HG03520 (cell line): ENCODE results near the gene CCDC85B.
A peak's percentile ranks its signal among the peaks of the same experiment; 100 is the strongest.
"Not testable (repeated sequence)": the region's sequence is repeated elsewhere in the genome, so short reads cannot be mapped to it uniquely, and the experiment has no call there.

Source experiments
- ATAC-seq: cut with Tn5 transposase; IDR thresholded peaks from one replicate; pipeline ENCODE4 v1.9.1; 2021; ENCODE audit warnings: mild to moderate bottlenecking, moderate library complexity; ENCODE audit not compliant: unreplicated experiment

CCDC85B gene

DNA sequence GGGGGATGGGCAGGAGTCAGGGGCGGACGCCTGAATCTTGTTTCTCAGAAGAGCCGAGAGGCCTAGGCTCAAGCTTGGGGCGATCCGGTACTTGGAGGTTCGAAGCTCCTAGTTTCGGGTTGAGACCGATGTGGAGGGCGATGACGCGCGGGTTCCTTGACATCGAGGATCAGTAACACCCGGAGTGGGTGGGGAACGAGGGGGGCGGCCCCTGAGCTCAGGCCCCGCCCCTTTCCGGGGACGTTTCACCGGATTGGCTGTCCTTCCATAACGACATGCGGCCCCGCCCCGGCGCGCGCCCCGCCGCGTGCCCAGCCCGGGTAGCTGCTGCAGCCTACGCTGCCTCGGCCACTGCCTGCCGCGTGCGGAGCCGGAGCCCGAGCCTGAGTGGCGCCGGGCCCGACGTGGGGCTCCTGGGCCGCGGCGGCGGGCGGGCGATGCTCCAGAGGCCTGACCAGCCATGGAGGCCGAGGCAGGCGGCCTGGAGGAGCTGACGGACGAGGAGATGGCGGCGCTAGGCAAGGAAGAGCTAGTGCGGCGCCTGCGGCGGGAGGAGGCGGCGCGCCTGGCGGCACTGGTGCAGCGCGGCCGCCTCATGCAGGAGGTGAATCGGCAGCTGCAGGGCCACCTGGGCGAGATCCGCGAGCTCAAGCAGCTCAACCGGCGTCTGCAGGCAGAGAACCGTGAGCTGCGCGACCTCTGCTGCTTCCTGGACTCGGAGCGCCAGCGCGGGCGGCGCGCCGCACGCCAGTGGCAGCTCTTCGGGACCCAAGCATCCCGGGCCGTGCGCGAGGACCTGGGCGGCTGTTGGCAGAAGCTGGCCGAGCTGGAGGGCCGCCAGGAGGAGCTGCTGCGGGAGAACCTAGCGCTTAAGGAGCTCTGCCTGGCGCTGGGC, at the start of gene CCDC85B:
Gene CCDC85B (plus strand): TSS at position 350 of the 895 bp plus-strand sequence. CDS start 111 bp downstream, at position 461.
- peak; percentile 38 for ATAC-seq

DNA sequence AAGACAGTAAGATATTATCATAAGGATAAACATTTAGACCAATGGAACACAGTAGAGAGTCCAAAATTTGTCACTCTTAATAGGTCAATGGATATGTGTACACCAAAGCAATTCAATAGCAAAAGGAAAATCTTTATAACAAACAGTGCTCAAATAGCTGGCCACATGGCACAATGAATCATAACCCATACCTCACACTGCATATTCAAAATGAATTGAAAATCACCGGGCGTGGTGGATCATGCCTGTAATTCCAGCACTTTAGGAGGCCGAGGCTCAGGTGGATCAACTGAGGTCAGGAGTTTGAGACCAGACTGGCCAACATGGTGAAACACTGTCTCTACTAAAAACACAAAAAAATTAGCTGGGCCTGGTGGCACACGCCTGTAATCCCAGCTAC, 48.3 kb upstream of the CCDC85B start:
- no peak for ATAC-seq

- no peak for ATAC-seq
Observed at GRCh38 chr11:65843811-65844210, 46.7 kb upstream of the CCDC85B start.

DNA sequence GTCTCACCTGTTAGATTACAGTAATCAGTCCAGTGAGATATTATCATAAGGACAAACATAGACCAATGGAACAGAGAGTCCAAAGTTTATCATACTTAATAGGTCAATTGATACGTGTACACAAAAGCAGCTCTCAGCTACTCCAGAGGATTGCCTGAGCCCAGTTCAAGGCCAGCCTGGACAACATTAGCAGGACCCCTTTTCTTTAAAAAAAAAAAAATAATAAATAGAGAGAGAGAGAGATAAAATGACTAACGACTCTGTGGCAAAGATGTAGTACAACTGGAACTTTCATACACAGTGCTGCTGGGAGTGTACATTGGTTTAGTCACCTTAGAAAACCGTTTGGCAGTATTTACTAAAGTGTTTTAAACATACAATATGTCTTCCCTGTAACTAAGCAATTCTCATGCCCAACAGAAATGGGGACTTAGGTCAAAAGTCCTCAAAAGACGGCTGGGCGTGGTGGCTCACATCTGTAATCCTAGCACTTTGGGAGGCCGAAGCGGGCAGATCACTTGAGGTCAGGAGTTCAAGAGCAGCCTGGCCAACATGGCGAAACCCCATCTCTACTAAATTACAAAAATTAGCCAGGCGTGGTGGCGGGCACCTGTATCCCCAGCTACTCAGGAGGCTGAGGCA, 46.1 kb upstream of the CCDC85B start:
- no peak for ATAC-seq

DNA sequence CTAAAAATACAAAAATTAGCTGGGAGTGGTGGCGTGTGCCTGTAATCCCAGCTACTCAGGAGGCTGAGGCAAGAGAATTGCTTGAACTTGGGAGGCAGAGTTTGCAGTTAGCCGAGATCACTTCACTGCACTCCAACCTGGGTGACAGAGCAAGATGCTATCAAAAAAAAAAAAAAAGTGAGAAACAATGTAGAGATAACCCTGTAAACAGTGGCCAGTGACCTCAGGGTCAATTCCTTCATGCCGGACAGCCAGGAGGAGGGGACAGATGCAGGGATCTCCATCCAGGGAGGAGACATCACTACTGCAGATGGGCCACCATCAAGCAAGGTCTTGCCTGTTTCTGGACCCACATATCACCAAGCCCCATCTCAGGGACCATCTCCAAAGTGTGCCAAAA, 42.7 kb upstream of the CCDC85B start:
- ATAC-seq: no peak

- not testable (repeated sequence) for ATAC-seq
Observed at GRCh38 chr11:65848693-65849092, 41.8 kb upstream of the CCDC85B start.

DNA sequence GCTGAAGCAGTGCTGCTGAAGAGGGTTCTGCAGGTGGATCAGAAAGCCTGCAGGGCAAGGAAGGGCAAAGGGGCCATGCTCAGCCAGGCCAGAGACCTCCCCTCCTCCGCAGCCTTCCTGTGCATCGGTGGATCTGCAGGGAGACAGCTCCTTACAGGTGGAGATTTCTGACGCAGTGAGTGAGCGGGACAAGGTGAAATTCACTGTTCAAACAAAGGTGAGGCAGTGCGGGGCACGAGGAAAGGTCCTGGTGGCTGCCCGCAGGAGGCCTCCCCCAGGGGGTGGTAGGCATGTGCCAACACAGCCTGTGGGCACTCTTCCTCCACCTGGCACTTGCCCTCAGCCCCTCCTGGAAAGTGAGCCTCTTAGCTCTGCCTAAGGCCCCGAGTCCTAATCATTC, 41.1 kb upstream of the CCDC85B start:
- ATAC-seq: no peak

DNA sequence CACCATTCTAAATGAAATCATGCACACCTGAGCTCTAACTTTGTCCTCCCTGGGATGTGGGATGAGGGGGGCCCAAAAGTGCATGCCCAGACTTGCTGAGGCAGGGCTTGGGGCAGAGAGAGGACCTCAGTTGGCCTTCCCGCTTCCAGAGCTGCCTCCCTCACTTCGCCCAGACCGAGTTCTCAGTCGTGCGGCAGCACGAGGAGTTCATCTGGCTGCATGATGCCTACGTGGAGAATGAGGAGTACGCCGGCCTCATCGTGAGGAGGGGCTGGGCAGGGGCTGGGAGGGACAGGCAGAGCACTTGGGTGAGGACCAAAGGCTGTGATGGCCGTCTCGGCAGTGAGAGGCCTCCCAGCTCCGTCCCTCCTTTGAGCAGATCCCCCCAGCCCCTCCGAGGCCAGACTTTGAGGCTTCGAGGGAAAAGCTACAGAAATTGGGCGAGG, 40.7 kb upstream of the CCDC85B start:
- ATAC-seq: no peak

- no peak for ATAC-seq
Observed at GRCh38 chr11:65850217-65851082, 40.0 kb upstream of the CCDC85B start.

- no peak for ATAC-seq
Observed at GRCh38 chr11:65851083-65851579, 39.3 kb upstream of the CCDC85B start.

DNA sequence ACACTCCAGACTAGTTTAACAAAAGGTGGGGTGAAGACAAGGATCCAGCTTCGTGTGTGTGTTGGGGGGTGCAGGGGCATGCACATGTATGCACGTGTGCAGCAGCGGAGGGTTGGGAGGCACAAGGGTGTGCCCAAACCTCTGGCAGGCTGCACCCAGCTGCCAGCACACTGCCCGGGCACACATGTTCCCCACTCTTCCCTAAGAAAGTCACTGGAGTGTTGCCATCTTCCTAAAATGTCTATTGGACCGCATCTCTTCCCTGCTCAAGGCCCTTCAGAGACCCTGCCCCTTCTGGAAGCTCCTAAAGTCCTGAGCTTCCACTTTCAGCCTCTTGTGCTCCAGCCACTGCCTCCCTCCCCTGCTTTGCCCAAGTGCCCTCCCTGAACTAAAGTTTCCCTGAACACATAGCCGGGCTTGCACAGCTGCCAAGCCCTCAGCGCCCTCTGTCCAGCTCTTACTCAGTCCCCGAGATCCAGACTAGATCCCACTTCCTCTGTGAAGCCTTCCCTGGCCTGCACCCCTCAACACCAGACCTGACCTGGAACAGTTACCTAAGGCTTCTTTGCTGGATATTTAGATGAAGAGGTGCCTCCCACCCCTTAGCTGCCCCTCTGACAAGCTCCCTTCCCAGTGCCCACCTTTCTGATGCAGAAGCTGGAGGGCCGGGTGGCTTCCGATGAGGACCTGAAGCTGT, 38.5 kb upstream of the CCDC85B start:
- ATAC-seq: no peak

GRCh38 chr11:65852508-65853245, 37.8 kb upstream of the CCDC85B start:
- no peak for ATAC-seq

- no peak for ATAC-seq
Observed at GRCh38 chr11:65853246-65853979, 37.1 kb upstream of the CCDC85B start.

GRCh38 chr11:65854161-65854592, 36.3 kb upstream of the CCDC85B start:
- no peak for ATAC-seq

GRCh38 chr11:65854852-65855837, 35.3 kb upstream of the CCDC85B start:
- ATAC-seq: no peak

- ATAC-seq: no peak
Observed at GRCh38 chr11:65855927-65856363, 34.5 kb upstream of the CCDC85B start.

DNA sequence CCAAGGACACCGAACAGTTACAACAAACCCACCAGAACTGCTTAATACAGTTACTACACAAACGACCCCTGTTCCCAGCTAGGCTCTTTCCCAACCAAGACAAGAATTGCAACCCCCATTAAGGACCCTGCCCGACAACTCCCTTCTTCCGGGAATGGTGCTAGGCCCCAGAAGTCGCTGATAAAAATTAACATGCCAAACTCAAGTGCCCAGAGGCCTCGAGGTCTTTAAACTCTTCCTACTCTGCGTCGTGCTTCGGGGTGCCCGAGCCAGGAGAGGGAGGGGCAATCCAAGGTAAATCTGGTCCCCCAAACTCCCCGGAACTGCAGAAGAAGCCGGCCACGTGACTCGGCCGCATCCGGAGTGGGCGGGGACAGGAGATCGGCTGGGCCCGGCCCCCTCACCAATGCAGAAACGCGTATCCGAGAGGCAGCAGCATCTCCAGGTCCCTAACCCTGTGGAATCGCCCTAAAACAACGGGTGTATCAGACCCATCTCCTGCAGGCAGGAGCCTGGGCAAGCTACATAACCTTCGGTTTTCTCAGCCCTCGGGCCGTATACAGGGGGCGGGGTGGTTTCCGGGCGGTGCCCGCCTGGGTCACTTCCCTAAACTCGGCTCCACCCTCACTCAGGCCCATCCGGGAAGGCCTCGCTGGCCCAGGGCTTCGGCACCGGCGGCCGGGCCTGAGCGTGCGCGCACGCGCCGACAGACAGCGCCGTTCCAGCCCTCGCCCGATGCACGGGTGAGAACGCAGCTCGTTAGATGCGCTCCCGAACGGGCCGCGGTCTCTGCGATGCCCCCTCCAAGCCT, 33.6 kb upstream of the CCDC85B start:
- ATAC-seq: no peak
